HUDEP-2 (cell line): ENCODE results near the gene NECAB3.
A peak's percentile ranks its signal among the peaks of the same experiment; 100 is the strongest.

Experiments
- DNase-seq, 76 experiments: peaks; one replicate each; lab custom pipeline; 2025; ENCODE audit not compliant: unreplicated experiment in 76 of 76; lab: John Stamatoyannopoulos, UW

Gene NECAB3, protein sequence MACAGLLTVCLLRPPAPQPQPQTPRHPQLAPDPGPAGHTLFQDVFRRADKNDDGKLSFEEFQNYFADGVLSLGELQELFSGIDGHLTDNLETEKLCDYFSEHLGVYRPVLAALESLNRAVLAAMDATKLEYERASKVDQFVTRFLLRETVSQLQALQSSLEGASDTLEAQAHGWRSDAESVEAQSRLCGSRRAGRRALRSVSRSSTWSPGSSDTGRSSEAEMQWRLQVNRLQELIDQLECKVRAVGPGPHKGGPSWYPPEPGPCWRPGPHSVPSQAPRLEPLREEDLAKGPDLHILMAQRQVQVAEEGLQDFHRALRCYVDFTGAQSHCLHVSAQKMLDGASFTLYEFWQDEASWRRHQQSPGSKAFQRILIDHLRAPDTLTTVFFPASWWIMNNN

DNA sequence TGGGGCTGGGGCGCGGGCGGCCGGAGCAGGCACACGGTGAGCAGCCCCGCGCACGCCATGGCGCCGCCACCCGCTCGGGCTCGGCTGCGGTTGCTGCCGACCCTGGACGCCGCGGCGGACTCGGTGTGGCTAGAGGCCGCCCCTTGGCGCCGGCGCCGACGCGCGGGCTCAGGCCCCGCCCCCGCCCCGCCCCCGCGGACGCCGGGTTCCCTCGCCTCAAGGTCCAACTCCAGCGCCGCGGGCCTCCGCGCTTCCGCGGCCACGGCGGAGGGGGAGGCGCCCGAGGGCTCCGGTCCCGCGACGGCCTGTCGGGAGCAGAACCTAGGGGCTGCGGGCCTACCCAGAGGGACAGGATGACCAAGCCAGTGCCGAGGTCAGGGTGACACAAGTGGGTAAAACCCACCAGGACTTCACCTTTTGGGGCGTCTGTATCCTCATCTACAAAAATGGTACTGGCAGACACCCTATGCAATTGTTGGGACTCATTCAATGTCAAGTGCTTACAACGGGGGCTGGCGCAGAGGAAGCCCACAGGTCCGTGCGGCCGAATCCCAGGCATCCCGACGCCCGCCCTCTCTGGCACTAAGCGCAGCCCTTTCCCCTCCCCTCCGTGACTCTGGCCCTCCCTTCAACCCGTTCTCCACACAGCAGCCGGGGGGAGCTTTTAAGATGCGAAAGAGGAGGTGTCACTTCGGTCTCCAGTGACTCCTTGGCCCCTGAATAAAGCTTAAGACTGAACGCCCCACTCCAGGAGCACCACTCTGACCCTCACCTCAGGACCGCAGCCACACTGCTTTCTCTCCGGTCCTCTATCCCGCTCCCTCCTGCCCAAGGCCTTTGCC lies at the start of gene NECAB3:
NECAB3 (minus strand) TSS at position 135 of the 842 bp plus-strand sequence; CDS start at position 59, 76 bp downstream.
- DNase-seq = peak in 64 of 76 experiments; percentile 9 to 80 (median 56)

- DNase-seq = no peak
Measured at GRCh38 chr20:33721391-33722140, 47.3 kb upstream of the NECAB3 start.

DNA sequence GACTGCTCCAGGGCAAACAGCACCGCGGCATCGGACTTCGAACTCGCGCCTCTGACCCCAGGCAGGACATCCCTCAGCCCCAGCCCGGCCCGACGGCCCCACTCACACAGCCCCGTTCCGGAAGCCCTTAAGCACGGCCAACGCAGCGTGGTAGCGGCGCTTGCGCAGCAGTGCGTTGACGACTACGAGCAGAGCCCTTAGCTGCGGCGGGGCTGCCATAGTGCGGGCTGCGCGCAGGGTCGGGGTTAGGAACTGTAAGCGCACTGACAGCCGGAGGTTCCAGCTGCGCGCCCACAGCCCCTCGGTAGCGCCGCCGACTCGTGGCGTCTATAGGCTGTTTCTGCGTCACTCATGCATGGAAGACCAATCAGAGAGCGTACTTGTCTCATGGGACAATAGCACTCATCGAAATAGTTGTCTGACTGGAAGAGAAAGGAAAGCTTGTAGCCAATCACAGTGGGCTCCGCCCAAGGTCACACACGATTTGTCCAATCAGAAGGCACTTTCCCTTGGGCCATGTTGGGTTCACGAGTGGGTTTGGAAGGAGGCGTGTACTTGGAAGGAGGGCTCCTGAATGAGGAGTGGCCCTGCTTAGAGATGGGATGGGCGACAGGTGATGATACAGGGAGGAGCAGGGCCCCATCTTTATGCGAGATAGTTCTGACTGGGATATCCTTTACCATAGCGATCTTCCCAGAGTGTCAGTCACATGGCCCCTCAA lies 45.9 kb upstream of the NECAB3 start, which contains the start of gene PXMP4:
PXMP4 (minus strand) TSS at position 322 of the 721 bp plus-strand sequence; CDS start at position 219, 103 bp downstream.
- DNase-seq = peak in 75 of 76 experiments; percentile 47 to 98 (median 88)

GRCh38 chr20:33719277-33719988 lies 45.2 kb upstream of the NECAB3 start:
- peak in 3 of 76 experiments; percentile 13 to 34 (median 29) for DNase-seq

DNA sequence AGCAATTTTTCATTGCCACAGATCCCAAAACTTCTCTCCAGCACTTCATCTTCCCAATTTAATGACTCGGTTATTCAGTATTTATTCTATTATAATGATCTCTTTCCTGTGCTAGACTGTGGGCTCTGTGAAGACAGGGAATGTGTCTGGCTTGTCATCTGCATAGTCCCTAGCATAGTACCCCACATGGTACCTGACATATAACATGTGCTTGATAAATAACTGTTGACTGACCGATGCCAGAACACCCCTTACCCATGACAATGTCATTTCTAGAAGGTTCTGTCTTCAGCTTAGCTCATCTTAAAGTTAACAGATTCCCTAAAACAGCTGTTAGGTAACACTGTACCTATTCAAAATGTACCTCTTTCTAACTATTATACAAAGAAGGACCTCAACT lies 42.3 kb upstream of the NECAB3 start:
- DNase-seq = no peak

DNA sequence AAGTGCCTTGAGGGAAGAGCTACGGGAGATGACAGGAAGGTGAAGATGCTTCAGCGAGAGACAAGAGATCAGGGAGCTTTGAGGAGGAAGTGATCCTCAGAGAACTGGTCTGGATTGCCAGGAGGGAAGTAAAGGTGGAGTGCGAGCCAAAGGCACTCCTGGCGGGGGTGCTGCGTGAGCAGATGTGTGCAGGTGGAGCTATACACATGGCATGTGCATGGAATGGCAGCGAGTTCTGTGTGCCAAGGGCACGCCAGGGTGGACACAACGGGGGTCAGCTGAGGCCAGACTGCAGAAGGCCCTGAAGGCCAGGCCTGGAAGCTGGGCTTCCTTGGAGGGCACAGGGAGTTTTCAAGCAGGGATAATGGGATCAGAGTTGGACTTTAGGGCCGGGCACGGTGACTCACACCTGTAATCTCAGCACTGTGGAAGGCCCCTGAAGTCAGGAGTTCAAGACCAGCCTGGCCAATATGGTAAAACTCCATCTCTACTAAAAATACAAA lies 39.7 kb upstream of the NECAB3 start:
- no peak for DNase-seq

- DNase-seq = no peak
Measured at GRCh38 chr20:33711446-33711738, 37.2 kb upstream of the NECAB3 start.

GRCh38 chr20:33710681-33711445 lies 36.6 kb upstream of the NECAB3 start:
- DNase-seq = no peak

- DNase-seq = peak in 41 of 76 experiments; percentile 16 to 78 (median 53)
Measured at GRCh38 chr20:33709905-33710541, 35.8 kb upstream of the NECAB3 start.

- peak in 60 of 76 experiments; percentile 18 to 82 (median 56) for DNase-seq
Measured at GRCh38 chr20:33709398-33709797, 35.2 kb upstream of the NECAB3 start.

DNA sequence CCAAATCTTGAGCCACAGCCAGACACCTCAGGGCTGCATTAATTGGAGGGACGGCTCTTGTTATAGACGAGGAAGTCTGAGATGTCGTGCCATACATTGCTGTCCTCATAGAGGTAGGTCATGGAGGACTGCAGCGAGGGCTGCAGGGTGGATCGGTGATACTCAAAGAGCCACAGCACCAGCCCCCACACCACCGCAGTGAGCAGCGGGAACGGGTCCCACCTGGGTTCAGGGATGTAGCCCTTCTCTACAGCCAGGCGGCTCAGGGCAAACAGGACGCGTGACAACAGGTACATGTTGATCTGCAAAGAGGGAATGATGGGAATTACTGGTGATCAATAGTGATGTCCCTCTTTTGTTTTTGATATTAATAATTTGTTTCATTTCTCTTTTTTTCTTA lies 33.4 kb upstream of the NECAB3 start:
- DNase-seq = no peak

DNA sequence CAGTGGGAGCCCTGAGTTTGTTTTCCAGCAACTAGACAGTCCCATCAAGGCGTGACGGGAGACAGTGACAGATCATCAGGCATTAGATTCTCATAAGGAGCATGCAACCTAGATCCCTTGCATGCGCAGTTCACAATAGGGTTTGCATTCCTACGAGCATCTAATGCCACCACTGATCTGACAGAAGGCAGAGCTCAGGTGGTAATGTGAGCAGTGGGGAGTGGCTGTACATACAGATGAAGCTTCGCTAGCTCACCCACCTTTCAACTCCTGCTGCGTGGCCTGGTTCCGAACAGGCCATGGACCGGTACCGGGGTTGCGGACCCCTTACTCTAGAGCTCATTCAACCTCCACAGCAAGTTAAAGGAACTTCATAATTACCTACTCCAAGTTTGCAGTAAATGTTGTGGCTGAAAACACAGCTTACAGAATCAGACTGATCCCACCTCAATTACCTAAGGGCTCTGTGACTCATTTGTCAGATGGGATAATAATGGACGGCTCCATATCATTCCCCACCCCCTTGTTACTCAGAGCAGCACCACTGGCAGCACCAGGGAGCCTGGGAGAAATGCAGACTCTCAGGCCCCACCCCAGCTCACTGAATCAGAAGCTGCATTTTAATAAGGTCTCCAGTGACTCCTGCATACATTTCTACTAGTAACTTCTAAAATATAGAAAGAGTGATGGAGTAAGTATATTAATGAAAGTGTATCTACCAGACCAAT lies 30.1 kb upstream of the NECAB3 start:
- no peak for DNase-seq

GRCh38 chr20:33703498-33704137 lies 29.4 kb upstream of the NECAB3 start:
- no peak for DNase-seq

DNA sequence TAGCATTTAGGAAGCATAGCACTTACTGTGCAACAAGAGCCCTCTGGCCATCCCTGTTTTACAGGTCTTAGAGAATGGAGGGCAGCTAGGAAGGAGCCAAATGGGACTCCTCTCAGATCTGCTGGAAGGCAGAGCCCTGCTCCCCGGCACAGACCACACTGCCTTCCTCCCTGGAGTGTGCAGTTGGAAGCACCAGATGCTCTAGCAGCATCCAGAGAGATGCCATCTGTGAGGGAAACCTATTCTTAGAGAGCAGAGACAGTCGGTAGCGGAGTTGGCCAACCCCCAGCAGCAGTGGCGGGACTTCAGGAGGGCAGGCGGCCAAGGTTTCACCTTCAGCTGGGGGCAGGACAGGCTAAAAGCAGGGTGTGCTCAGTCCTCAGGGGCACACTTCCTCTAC lies 28.6 kb upstream of the NECAB3 start:
- DNase-seq = peak in 20 of 76 experiments; percentile 6 to 55 (median 23)

DNA sequence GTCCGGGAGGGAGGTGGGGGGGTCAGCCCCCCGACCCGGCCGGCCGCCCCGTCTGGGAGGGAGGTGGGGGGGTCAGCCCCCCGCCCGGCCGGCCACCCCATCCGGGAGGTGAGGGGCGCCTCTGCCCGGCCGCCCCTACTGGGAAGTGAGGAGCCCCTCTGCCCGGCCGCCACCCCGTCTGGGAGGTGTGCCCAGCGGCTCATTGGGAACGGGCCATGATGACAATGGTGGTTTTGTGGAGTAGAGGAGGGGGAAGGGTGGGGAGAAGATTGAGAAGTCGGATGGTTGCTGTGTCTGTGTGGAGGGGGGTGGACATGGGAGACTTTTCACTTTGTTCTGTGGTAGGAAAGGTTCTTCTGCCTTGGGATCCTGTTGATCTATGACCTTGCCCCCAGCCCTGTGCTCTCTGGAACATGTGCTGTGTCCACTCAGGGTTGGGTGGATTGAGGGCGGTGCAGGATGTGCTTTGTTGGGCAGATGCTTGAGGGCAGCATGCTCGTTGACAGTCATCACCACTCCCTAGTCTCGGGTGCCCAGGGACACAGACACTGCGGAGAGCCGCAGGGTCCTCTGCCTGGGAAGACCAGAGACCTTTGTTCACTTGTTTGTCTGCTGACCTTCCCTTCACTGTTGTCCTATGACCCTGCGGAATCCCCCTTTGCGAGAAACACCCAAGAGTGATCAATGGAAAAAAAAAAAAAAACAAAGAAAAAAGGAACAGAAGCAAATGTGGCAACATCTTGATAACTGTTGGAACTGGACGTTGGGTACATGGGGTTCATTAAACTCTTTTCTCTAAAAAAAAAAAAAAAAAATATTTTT lies 27.6 kb upstream of the NECAB3 start:
- peak in 1 of 76 experiments; percentile 18 for DNase-seq
